LNCAP (cell line): ENCODE measurements around the gene FGD6.

Source experiments
- CTCF ChIP-seq: fragments of 450-650 bp; IDR thresholded peaks from 2 replicates; pipeline ENCODE4 v1.5.1; 2017; ENCODE audit warnings: mild to moderate bottlenecking

The FGD6 gene

DNA sequence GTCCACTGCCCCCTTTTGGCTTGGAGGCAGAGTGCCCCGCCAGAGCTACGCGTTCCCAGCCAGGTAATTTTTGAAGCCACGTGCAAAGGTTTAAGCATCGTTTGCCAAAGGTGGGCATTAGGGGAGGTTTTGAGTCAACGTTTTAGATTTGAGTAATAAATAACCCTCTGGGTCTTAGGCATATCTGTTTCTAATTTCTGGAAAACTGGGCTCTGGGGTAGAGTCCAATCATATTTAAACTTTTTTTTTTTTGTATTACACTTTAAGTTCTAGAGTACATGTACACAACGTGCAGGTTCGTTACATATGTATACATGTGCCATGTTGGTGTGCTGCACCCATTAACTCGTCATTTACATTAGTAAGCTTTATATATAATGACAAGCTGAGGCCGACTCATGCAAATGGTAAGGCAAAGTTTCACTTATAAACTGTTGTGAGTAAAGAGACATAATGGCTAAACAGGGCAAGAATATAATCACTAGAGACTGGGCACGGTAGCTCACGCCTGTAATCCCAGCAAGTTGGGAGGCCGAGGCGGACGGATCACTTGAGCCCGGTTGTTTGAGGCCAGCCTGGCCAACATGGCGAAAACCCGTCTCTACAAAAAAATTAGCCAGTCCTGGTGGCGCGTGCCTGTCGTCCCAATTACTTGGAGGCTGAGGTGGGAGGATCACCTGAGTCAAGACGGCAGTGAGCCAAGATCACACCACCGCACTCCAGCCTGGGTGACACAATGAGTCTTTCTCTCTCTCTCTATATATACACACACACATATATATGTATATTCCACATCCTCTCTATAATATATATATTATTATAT is 143.4 kb downstream of the FGD6 start:
- TF ChIP-seq CTCF: peak; percentile 74

- TF ChIP-seq CTCF: no peak
These were observed 144.2 kb downstream of the FGD6 start, which contains the start of gene NR2C1 for GRCh38 chr12:95072900-95073697. Gene NR2C1, minus strand, starts transcription at chr12:95073618. Its CDS starts 6,234 bp downstream, at chr12:95067384.

- TF ChIP-seq CTCF: no peak
These were observed 146.9 kb downstream of the FGD6 start for GRCh38 chr12:95070378-95070777.

DNA sequence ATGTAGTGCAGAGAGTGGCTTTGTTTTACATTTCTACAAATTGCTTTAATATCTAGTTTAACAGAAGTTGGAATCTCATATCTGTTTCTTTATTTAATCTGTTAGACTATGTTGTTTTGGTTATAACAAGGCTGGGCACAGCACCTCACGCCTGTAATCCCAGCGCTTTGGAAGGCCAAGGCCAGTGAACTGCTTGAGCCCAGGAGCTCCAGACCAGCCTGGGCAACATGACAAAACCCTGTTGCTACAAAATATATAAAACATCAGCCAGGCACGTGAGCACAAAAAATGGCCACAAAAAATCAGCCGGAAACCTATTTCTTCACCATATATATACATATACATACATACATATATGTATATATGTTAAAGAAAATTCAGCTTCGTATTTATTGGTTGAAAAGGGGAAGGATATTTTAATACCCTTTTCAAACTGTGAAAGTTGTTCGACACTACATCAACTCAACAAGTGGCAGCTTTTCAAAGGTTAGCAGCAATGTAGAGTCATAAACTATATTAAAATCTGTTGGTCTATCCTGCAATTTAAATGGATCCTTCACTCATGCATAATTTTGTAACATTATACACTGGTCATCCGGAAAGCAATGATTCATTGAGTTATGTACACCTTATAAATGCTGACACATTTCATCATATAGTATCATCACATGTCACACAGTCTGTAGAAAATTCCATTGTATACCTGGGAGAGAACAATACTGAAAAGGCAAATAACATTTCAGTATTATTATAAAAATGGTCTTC is 151.0 kb downstream of the FGD6 start:
- no peak for TF ChIP-seq CTCF

GRCh38 chr12:95060951-95061350 is 156.3 kb downstream of the FGD6 start:
- no peak for TF ChIP-seq CTCF

DNA sequence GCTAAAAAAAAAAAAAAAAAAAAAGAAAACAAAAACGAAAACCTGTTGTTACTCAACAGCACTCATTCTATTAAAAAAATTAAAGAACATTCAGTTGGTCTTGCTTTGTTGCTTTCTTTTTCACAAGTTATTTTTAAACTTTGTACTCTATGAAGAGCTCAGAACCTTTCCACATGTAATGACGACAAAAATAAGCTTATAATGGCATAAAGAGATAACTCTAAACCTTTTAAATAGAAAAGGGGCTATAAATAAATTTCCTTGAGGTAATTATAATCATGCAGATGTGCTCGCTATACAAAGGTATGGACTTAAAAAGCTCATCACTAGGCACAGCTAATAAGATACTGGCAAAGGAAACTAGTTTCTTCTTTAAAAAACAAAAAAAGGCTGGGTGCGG is 157.3 kb downstream of the FGD6 start:
- TF ChIP-seq CTCF: no peak

GRCh38 chr12:95057424-95057823 is 159.8 kb downstream of the FGD6 start:
- no peak for TF ChIP-seq CTCF
